SIG-M5 (cell line): ENCODE data around the gene DAZL.

ENCODE experiments used
- DNase-seq: peaks from one replicate; lab custom pipeline; 2025; lab: John Stamatoyannopoulos, UW

DAZL gene

GRCh38 chr3:16543242-16543864 lies 61.9 kb downstream of the DAZL start:
- no peak for DNase-seq

GRCh38 chr3:16538507-16538906 lies 66.7 kb downstream of the DAZL start:
- DNase-seq = no peak

- DNase-seq = no peak
These were observed 68.2 kb downstream of the DAZL start for GRCh38 chr3:16536996-16537395.
